K562 (cell line): Measurements from ENCODE around the gene FPR1. TPM values are rescaled to one million over a fixed set of nuclear protein-coding genes. Genes with fewer than 3 reads are reported as not detected.

Experiments used
- CBFA2T3 ChIP-seq: fragments of 450-650 bp; IDR thresholded peaks from 2 replicates; pipeline ENCODE4 v1.6.1; 2017
- CHD2 ChIP-seq: IDR thresholded peaks from 2 replicates; pipeline ENCODE4 v1.6.1; 2011; ENCODE audit warnings: low read depth, low read length
- ELF1 ChIP-seq: fragments of 200-800 bp; sonication (Bioruptor generic); IDR thresholded peaks from 2 replicates; pipeline ENCODE4 v1.6.1; 2016; ENCODE audit warnings: missing genetic modification characterization, missing compliant biosample characterization
- ETS1 ChIP-seq: conservative IDR thresholded peaks from 2 replicates; pipeline ENCODE4 v1.6.1; 2011; ENCODE audit warnings: low read depth, mild to moderate bottlenecking, low read length; ENCODE audit not compliant: control insufficient read depth
- FOXM1 ChIP-seq, 2 experiments: fragments of 450-650 bp in 1 of 2; sonication (generic) in 1 of 2; formaldehyde crosslinking in 1 of 2; IDR thresholded peaks; 2 replicates each; pipeline versions ENCODE4 v1.6.1 to v1.9.0; 2017 to 2022; ENCODE audit warnings: low read depth in 2 of 2, mild to moderate bottlenecking in 2 of 2, missing genetic modification reagents in 1 of 2, moderate library complexity in 1 of 2
- MLX ChIP-seq, 2 experiments: fragments of 450-650 bp in 1 of 2; sonication (generic) in 1 of 2; formaldehyde crosslinking; conservative IDR thresholded peaks; 2 replicates each; pipeline versions ENCODE4 v1.4.0 to v1.8.1; 2020 to 2022; ENCODE audit warnings: mild to moderate bottlenecking in 1 of 2, missing genetic modification reagents in 1 of 2
- PBX2 ChIP-seq, 2 experiments: IDR thresholded peaks in 1 of 2; conservative IDR thresholded peaks in 1 of 2; 2 replicates each; pipeline ENCODE4 v1.6.1; 2016; ENCODE audit warnings: low read depth in 2 of 2, mild to moderate bottlenecking in 1 of 2, missing compliant biosample characterization in 1 of 2, missing genetic modification characterization in 1 of 2, moderate library complexity in 1 of 2
- PKNOX1 ChIP-seq: fragments of 450-650 bp; IDR thresholded peaks from 2 replicates; pipeline ENCODE4 v1.6.1; 2016
- POLR2H ChIP-seq: IDR thresholded peaks from 2 replicates; pipeline ENCODE4 v1.6.1; 2016; ENCODE audit warnings: missing genetic modification characterization, low read depth, mild to moderate bottlenecking, control low read depth, missing compliant biosample characterization, moderate library complexity
- RBM14 ChIP-seq: fragments of 200-400 bp; formaldehyde crosslinking; IDR thresholded peaks from 2 replicates; pipeline ENCODE4 v1.6.1; 2018; ENCODE audit warnings: low read depth, mild to moderate bottlenecking, low read length, moderate library complexity, borderline replicate concordance; ENCODE audit not compliant: insufficient read depth
- RNF2 ChIP-seq: sonication (generic); IDR thresholded peaks from 2 replicates; pipeline ENCODE4 v1.6.1; 2016
- SLC30A9 ChIP-seq: fragments of 250-450 bp; sonication (Bioruptor Pico); IDR thresholded peaks from 2 replicates; pipeline ENCODE4 v1.8.0; 2022; ENCODE audit warnings: mild to moderate bottlenecking, moderate library complexity
- SREBF2 ChIP-seq: sonication (generic); formaldehyde crosslinking; IDR thresholded peaks from 2 replicates; pipeline ENCODE4 v1.4.0; 2020; ENCODE audit warnings: mild to moderate bottlenecking, missing genetic modification reagents
- TBL1XR1 ChIP-seq, 2 experiments: IDR thresholded peaks; 2 replicates each; pipeline ENCODE4 v1.6.1; 2012; ENCODE audit warnings: improper control_type of control experiment in 2 of 2, low read length in 2 of 2, mild to moderate bottlenecking in 1 of 2
- TRIM24 ChIP-seq, 2 experiments: fragments of 450-650 bp; IDR thresholded peaks; 2 replicates each; pipeline ENCODE4 v1.6.1; 2016
- ZNF12 ChIP-seq: sonication (generic); formaldehyde crosslinking; IDR thresholded peaks from 2 replicates; pipeline ENCODE4 v1.4.0; 2020; ENCODE audit warnings: mild to moderate bottlenecking, missing genetic modification reagents
- ZNF274 ChIP-seq: IDR thresholded peaks from 2 replicates; pipeline ENCODE4 v1.6.1; 2011; ENCODE audit warnings: low read depth, mild to moderate bottlenecking, low read length, moderate library complexity, borderline replicate concordance
- ZNF655 ChIP-seq: fragments of 250-450 bp; sonication (Bioruptor Pico); IDR thresholded peaks from 2 replicates; pipeline ENCODE4 v1.5.0; 2021
- ZNF699 ChIP-seq: fragments of 250-450 bp; sonication (Bioruptor Pico); IDR thresholded peaks from 2 replicates; pipeline ENCODE4 v1.8.0; 2021; ENCODE audit warnings: mild to moderate bottlenecking, moderate library complexity; ENCODE audit not compliant: insufficient replicate concordance
- polyA plus RNA-seq, 8 experiments: library from polyadenylated mRNA; depleted of rRNA in 4 of 8; stranded (reverse) in 5 of 8; unstranded in 3 of 8; fragments of >200 nt; fragmentation: Nextera tagmentation in 2 of 8; fragmentation: Illumina TruSeq in 1 of 8; extraction: Ambion mirVana in 2 of 8; extraction: Trizol in 1 of 8; gene quantifications; 2 replicates each; pipeline versions ENCODE4 v1.2.1 to v1.2.3, GENCODE V29; 2011 to 2014; ENCODE audit warnings: inconsistent platforms in 1 of 8, missing spikeins in 1 of 8
- total RNA-seq, 7 experiments: library from RNA; depleted of rRNA in 6 of 7; stranded (reverse); fragments of >200 nt in 6 of 7; fragmentation: Illumina TruSeq in 2 of 7; extraction: Trizol in 2 of 7; gene quantifications; 2 replicates each; pipeline versions ENCODE4 v1.2.1 to v1.2.3, GENCODE V29; 2011 to 2021; ENCODE audit warnings: low replicate concordance in 1 of 7

Gene FPR1
- total and polyA plus RNA-seq, 9 of the 15 experiments (the other 6 are each of a cell fraction or from before 2014, with no cell fraction given), result 0.06 to 0.25 (median 0.14) TPM; not detected in 4

- TF ChIP-seq SREBF2 (CRISPR knock-in tag) (no peak), ZNF274 (no peak), SLC30A9 (CRISPR knock-in tag) (no peak), TRIM24 (IDR thresholded peaks at IDR 0.05) (no peak), ZNF12 (CRISPR knock-in tag) (no peak), PBX2 (CRISPR knock-in tag; IDR thresholded peaks at IDR 0.05; ENCODE audit: low read depth) (no peak), PBX2 (tag; conservative IDR thresholded peaks at IDR 0.05; ENCODE audit: low read depth) (peak; percentile 88), ZNF655 (CRISPR knock-in tag) (no peak), CHD2 (no peak), MLX (CRISPR knock-in tag; conservative IDR thresholded peaks at IDR 0.05) (no peak), RBM14 (no peak), CBFA2T3 (peak; percentile 45; the same call in 1 of the 2 replicates), PKNOX1 (peak; percentile 79), ZNF699 (CRISPR knock-in tag) (no peak), ELF1 (tag) (no peak), TBL1XR1 (IDR thresholded peaks at IDR 0.05; ENCODE audit: low read length in 2 of 2) (0 out of 4 replicates have a peak, but pooled peaks of 1 of the 2 experiments have one; percentile 21), RNF2 (no peak), ETS1 (no peak), POLR2H (tag) (no peak), FOXM1 (IDR thresholded peaks at IDR 0.05; ENCODE audit: low read depth) (no peak), FOXM1 (CRISPR knock-in tag; IDR thresholded peaks at IDR 0.05; ENCODE audit: low read depth) (no peak)
Measured at GRCh38 chr19:51733742-51734522, 17.7 kb downstream of the FPR1 start (continued).
